IPS DF 4.7 (cell line): ENCODE measurements around the gene OR4N5.
"Not testable (repeated sequence)": the region's sequence is repeated elsewhere in the genome, so short reads cannot be mapped to it uniquely, and the experiment has no call there.

Source experiments
- DNase-seq: peaks from one replicate; pipeline ENCODE4 v3.0.0-alpha.2; 2013; ENCODE audit warnings: low spot score; ENCODE audit errors: extremely low read depth

Gene OR4N5

DNA sequence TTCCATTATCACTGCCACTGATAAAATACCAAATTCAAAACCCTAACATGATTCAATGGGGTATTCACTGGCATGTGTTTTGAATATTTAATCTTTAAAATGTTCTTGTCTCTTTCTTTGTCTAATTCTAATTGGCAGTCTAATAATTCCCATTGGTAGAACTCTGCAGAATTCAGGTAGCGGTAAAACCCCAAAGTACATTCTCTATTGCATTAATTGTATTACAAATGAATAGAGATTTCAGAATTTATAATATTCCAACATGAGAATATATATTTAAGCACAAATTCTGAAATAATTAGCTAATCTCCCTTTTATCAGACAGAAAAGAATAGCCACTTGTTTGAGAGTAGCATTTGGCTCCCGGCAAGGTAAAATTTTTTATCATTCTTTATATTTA lies at the start of gene OR4N5:
Gene OR4N5 (plus strand): TSS at position 301 of the 400 bp plus-strand sequence. CDS start 4,916 bp downstream, outside the sequence.
- no peak for DNase-seq

- DNase-seq = no peak
Measured at GRCh38 chr14:20092050-20092449, 46.6 kb upstream of the OR4N5 start.

DNA sequence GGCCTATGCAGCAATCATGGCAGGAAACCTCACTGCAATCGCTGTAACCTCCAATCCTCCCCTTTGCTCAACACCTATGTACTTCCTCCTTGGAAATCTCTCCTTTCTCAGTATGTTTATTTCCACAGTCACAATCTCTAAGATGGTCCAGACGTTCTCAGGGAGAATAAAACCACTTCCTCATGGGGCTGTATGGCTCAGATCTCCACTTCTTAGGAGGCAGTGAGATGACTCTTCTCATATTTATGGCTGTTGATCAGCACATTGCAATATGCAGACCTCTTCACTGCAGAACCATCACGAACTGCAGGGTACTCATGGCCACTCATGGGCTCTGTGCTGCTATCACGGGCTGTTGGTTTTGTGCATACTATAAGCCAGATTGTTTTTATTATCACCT lies 45.2 kb upstream of the OR4N5 start:
- no peak for DNase-seq

DNA sequence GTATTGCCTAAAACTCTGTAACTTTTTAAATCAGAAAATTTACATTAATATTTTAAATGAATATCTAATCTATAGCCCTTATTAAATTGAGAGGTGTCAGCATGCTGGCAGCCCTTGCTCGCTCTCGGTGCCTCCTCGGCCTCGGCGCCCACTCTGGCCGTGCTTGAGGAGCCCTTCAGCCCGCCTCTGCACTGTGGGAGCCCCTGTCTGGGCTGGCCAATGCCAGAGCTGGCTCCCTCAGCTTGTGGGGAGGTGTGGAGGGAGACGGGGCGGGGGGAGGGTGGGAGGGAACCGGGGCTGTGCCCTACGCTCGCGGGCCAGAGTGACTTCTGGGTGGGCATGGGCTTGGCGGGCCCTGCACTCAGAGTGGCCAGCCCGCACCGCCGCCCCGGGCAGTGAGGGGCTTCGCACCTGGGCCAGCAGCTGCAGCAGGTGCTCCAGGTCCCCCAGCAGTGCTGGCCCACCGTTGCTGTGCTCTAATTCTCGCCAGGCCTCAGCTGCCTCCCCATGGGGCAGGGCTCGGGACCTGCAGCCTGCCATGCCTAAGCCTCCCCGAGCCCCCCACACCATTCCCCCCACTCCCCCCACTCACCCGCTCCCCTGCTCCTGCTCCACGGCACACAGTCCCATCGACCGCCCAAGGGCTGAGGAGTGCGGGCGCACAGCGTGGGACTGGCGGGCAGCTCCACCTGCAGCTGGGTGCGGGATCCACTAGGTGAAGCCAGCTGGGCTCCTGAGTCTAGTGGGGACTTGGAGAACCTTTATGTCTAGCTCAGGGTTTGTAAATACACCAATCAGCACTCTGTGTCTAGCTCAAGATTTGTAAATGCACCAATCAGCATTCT lies 39.5 kb upstream of the OR4N5 start:
- not testable (repeated sequence) for DNase-seq

GRCh38 chr14:20110438-20110837 lies 28.2 kb upstream of the OR4N5 start, which contains the start of gene OR4K17:
TSS of gene OR4K17 (plus strand) at chr14:20110739. CDS start at chr14:20117500, 6,761 bp downstream.
- DNase-seq = no peak

DNA sequence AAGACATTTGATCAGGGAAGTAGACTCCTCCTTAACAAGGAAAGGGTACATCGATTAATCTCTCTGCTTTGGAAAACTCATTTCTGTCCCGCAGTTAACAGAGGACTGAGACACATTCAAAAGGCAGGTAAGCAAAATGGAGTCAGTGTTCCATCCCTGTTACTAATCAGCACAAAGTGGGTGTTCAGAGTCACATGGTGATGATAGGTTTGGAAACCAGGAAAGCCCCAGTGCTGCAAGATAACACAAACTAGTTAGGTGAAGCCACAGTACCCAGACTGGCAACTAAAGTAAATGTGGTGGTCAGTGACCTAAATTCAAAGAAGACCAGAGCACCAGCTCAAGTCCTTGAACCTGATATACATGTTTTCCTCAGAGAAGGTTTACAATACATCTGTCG lies 26.3 kb upstream of the OR4N5 start:
- no peak for DNase-seq

- DNase-seq = no peak
Measured at GRCh38 chr14:20116748-20117147, 21.9 kb upstream of the OR4N5 start.

DNA sequence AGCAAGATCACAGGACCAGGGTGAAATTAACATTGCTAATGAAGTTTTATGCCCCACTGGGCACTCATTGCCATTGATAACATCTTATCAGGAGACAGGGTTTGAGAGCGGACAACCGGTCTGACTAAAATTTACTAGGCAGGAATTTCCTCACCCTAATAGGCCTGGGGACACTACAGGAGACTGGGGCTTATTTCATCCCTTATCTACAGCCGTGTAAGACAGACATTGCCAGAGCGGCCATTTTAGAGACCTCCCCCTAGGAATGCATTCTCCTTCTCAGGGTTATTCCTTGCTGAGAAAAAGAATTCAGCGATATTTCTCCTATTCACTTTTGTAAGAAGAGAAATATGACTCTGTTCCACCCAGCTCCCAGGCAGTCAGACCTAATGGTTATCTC lies 19.8 kb upstream of the OR4N5 start:
- DNase-seq = no peak

GRCh38 chr14:20143911-20144310 lies 5.3 kb downstream of the OR4N5 start:
- DNase-seq = no peak

DNA sequence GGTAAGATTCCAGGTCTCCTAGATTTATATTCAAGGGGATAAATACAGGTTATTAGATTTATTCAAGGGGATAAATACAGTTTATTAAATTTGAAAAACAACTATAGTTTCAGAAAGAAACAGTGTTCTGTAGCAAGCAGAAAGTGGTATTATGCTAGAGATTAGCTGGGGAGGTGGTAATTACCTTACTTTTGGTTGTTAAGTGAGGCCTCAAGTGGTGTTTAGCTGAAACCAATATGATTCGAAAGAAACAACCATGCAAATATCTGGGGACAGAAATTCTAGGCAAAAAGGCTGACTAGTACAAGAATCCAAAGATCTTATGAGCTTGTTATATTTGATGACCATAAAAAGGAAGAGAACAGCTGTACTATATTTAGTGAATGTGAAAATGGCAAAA lies 6.2 kb downstream of the OR4N5 start:
- no peak for DNase-seq

DNA sequence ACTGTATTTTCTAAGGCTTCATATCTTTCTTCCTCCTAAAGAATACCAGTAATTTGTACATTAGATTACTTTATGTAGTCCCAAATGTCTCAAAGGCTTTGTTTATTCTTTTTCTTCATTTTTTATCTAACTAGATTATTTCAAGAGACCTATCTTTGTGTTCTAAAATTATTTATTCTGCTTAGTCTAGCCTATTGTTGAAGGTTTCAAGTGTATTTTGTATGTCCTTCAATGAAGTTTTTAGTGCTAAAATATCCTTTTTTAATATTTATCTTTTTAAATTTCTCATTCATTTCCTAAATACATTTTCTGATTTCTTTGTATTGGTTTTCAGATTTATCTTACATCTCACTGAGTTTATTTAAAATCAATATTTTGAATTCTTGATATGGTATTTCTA lies 25.8 kb downstream of the OR4N5 start:
- DNase-seq = no peak

DNA sequence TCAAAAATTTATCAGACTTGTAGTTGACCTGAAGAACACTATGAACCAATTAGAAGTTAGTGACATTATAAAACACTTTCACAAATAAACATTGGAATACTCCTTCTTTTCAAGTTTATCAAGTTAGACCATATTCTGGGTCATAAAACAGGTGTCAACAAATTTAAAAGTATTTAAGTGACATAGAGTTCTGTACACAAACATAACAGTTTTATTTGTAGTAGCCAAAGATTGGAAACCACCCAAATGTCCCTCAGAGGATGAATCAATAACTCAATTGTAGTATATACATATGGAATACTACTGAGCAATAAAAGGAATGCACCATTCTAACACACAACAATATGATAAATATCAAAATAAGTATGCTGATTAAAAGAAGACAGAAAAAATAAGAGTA lies 28.5 kb downstream of the OR4N5 start:
- no peak for DNase-seq

GRCh38 chr14:20169852-20170251 lies 31.2 kb downstream of the OR4N5 start:
- DNase-seq = not testable (repeated sequence)

DNA sequence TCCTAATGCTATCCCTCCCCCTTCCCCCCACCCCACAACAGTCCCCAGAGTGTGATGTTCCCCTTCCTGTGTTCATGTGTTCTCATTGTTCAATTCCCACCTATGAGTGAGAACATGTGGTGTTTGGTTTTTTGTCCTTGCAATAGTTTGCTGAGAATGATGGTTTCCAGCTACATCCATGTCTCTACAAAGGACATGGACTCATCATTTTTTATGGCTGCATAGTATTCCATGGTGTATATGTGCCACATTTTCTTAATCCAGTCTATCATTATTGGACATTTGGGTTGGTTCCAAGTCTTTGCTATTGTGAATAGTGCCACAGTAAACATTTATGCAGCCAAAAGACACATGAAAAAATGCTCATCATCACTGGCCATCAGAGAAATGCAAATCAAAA lies 35.6 kb downstream of the OR4N5 start:
- not testable (repeated sequence) for DNase-seq

GRCh38 chr14:20176330-20176729 lies 37.7 kb downstream of the OR4N5 start:
- no peak for DNase-seq

GRCh38 chr14:20177433-20177974 lies 38.9 kb downstream of the OR4N5 start:
- DNase-seq = no peak

GRCh38 chr14:20179218-20179617 lies 40.6 kb downstream of the OR4N5 start:
- DNase-seq = no peak

- no peak for DNase-seq
Measured at GRCh38 chr14:20179880-20180279, 41.3 kb downstream of the OR4N5 start.

- no peak for DNase-seq
Measured at GRCh38 chr14:20180486-20180885, 41.9 kb downstream of the OR4N5 start.

GRCh38 chr14:20184181-20184580 lies 45.6 kb downstream of the OR4N5 start:
- DNase-seq = no peak

- no peak for DNase-seq
Measured at GRCh38 chr14:20190596-20190995, 52.0 kb downstream of the OR4N5 start, which contains the start of gene OR11G2. TSS of gene OR11G2 (plus strand) at chr14:20190896. CDS start at chr14:20197438, 6,542 bp downstream.

GRCh38 chr14:20191396-20191795 lies 52.8 kb downstream of the OR4N5 start:
- DNase-seq = no peak

- no peak for DNase-seq
Measured at GRCh38 chr14:20194101-20194500, 55.5 kb downstream of the OR4N5 start.
